ENCODE measurements around the gene RAD9A.

Gene RAD9A

DNA sequence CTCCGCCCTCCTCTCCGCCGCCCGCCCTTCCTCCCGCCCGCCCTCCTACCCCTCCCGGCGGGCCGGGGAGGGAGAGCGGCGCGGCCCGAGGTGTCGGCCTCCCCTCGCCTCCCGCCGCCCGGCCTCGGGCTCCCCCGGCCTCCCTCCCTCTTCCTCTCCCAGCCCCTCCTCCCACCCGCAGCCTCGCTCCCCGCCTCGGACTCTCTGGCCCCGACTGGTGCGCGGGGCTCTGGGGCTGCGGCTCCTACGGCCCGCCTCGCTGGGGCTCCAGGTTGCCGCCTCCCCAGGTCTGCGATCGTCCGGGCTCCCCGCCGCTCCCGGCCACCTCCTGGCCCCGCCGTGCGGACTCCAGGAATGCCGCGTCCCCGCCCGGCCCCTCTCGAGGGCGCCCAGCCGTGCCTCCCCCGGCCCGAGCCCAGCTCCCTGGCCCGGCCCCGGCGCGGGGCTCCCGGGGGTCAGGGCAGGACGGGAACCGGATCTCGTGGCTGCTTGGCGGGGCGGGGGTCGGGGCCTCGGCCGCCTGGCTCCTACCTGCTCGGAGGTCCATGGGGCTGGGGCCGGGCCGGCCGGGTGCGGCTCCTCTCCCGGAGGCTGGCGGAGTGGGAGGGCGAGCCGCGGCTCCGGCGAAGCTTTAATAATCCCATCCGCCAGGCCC is 18.7 kb upstream of the RAD9A start, which contains the start of gene CLCF1:
Gene CLCF1 (minus strand): TSS at position 606 of the 655 bp plus-strand sequence. CDS start 59 bp downstream, at position 547.
- no peak for TF ChIP-seq ZFX (IDR thresholded peaks at IDR 0.05; ENCODE audit: borderline replicate concordance)
- peak within 1 kb of the TSS; percentile 86 for H3K27ac ChIP-seq

DNA sequence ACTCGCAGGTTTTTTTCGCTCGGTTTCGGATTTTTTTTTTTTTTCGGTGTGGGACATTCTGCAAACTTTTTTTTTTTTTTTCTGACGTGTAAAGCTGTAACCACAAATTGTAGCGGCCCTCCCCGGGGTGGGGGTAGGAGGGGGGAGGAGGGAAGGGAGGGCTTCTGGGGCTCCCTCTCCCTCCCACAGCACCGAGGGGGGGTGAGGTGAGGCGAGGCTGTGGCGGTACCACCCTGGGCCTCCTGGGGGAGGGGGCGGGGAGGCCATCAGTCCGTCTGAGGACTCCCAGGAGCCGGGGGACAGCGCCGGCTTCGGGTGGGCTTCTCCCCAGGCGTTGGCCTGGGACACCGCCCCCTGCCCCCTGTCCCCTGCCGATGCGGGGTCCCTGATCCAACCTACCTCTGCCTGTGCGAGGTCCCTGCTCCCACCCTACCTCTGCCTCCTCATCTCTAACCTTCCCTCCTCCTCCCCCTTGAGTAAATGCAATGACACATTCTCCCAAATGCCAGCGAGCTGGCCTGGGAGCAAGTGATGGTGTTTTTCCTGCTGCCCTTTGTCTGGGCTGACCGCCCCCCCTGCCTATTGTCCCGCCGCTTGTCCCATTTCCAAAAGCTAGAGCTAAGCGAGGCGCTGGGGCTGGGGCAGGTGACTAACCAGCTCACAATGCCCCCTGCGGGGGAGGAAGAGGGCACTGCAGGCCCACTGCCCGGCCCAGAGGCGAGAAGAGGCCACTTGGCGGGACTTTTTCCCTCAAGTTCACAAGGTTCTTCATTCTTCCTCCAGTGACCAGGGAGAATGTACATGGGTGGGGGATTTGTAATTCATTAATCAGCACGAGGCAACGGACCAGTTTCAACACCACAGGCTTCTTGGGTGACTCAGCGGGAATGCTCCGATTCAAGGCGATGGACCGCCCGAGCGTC is 17.9 kb upstream of the RAD9A start:
- TF ChIP-seq, protein P1, sequence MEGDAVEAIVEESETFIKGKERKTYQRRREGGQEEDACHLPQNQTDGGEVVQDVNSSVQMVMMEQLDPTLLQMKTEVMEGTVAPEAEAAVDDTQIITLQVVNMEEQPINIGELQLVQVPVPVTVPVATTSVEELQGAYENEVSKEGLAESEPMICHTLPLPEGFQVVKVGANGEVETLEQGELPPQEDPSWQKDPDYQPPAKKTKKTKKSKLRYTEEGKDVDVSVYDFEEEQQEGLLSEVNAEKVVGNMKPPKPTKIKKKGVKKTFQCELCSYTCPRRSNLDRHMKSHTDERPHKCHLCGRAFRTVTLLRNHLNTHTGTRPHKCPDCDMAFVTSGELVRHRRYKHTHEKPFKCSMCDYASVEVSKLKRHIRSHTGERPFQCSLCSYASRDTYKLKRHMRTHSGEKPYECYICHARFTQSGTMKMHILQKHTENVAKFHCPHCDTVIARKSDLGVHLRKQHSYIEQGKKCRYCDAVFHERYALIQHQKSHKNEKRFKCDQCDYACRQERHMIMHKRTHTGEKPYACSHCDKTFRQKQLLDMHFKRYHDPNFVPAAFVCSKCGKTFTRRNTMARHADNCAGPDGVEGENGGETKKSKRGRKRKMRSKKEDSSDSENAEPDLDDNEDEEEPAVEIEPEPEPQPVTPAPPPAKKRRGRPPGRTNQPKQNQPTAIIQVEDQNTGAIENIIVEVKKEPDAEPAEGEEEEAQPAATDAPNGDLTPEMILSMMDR (IDR thresholded peaks at IDR 0.05): peak; percentile 78
- TF ChIP-seq ZFX (IDR thresholded peaks at IDR 0.05; ENCODE audit: borderline replicate concordance): no peak
- peak overlapping the region; percentile 86 for H3K27ac ChIP-seq

DNA sequence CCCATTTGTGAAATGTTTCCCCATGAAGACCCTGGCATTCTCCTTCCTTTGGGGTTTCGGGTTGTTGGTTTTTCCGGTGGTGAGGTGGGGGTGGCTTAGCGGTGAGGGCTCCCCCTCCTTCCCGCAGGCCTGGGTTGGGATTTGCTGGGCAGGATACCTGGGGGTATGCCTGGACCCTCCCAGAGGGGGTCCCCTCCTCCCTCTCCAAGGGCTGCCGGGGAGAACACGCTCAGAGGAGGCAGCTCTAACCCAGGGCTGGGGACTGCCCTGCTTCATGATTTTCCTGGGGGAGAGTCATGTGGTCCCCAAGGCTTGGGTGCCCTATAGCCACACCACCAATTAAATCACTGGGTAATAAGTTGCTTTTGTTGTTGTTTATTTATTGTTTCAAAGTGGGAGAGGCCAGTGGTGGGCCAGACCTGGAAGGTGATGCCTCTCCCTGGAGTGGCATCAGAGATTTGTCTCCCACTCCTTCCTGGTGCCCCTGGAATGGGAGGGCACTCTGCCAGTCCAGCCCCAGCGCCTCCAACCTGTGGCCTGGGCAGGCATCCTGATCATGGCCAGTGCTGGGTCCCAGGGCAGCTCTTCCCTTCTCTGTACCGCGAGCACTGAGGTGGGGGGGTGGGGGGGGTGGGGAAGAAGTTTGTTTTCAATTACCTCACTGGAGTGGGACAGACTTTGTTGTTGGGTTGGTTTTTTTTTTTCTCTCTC is 17.1 kb upstream of the RAD9A start:
- peak overlapping the region; percentile 86 for H3K27ac ChIP-seq
- no peak for TF ChIP-seq ZFX (IDR thresholded peaks at IDR 0.05; ENCODE audit: borderline replicate concordance)
- TF ChIP-seq, protein P1 (IDR thresholded peaks at IDR 0.05): no peak

DNA sequence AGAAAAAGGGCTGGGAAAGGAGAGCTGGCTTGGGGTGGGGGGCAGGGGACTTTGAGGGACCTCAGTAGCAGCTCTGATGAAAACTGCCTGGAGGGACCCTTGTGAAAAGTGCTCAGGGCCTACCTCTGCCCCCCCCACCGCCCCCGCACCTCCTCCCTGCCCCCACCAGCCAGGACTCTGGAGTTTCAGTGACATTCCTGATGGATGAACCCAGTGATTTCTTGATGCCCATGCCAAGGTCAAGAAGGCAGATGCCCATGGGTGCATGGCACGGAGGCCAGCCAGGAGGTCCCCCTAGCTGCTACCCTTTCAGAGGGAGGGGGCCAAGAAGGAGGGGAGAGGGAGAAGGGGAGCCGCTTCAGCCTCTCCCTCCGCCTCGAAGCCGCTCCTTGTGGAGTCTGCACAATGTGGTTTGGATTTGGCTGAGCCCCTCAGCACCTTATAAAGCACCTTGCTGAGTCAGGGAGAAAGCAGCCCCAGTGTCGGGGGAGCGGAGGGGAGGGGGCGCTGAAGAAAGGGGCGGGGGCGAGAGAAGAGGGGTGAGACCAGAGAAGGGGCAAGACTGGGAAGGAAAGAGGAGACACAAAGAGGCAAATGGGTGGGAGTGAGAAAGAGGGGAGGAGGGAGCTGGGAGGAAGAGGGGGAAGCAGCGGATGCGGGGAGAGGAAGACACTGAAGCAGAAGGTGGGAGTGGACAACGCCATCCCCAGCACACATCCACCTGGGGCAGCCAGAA is 16.3 kb upstream of the RAD9A start:
- TF ChIP-seq, protein P1 (IDR thresholded peaks at IDR 0.05): no peak
- no peak for TF ChIP-seq ZFX (IDR thresholded peaks at IDR 0.05; ENCODE audit: borderline replicate concordance)
- H3K27ac ChIP-seq: no peak overlapping the region

DNA sequence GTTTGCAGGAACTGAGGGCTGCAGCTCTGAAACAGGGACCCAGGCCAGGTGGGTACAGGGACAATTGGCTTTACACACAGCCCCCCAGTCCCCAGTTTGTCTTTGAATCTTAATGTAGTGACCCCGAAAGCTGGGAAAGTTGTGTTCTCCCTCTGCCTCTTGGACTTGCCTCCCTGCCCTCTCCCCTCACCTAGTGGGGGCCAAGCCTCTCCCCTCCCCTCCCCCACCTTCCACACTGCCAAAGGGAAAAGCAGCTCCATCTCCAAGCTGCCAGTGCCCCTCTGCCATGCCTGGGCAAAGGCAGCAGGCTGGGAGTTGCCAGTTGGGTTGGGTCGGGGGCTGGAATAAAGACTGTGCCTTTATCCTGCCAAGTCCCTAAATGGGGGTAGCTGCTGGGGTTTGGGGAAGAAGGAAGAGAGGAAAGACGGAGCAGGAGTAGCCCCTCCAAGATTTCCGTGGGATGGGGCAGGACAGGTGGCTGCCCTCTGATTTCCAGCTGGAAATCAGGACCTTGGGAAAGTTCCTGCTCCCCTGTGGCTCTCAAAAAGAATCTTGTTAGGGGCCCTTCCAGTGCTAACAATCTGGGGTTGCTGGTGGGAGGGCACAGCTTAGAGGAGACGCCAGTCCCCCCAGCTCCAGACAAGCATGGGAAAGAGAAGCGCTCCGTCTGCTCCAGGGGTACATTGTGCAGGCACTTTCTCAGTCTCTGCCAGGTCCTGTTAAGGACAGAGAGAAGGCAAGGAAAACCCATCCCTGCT is 15.5 kb upstream of the RAD9A start:
- 0 out of 2 replicates have a peak overlapping the region, but pooled peaks have one; percentile 10 for H3K27ac ChIP-seq
- no peak for TF ChIP-seq ZFX (IDR thresholded peaks at IDR 0.05; ENCODE audit: borderline replicate concordance)
- TF ChIP-seq, protein P1 (IDR thresholded peaks at IDR 0.05): no peak

DNA sequence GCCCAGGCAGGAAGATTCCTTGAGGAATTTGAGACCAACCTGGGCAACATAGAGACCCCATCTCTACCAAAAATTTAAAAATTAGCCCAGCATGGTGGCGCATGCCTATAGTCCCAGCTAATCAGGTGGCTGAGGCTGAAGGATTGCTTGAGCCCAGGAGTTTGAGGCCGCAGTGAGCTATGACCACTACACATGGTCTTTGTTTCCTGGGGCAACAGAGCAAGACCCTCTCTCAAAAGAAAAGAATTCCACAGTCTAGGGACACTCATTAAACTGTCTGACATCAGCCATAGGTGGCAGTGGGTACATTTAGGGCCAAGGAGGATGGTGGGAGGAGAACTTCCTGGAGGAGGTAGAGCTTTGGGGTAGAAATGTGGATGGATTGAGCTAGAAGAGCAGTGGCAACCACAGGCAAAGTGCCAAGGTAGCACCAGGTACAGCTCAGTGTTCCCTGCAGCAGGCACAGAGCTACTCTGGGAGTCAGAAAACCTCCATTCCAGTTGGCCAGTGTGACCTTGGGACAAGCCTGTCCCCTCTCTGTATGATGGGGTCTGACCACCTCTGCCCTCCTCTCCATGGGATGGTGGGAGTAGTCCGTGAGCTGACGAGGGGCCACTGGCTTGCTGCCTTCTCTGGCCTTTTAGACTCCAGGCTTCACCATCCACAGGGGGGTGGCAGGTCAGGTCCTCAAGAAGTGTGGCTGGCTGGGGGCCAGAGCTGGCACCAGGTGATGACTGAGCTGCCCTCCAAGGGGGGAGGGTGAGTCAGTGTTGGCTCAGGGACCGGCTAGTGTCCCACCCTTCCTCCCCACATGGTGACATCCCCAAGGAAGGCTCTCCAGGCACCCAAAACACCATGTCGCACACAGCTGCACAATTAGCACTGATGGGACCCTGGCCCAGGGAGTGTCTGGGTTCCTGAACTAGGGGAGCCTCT is 14.6 kb upstream of the RAD9A start:
- TF ChIP-seq, protein P1 (IDR thresholded peaks at IDR 0.05): no peak
- no peak for TF ChIP-seq ZFX (IDR thresholded peaks at IDR 0.05; ENCODE audit: borderline replicate concordance)
- 0 out of 2 replicates have a peak overlapping the region, but pooled peaks have one; percentile 10 for H3K27ac ChIP-seq

Measured in 22Rv1 (cell line).